GM23338 (cell line): Measurements from ENCODE around the gene ZDHHC8. TPM values are rescaled to one million over a fixed set of nuclear protein-coding genes. Genes with fewer than 3 reads are reported as not detected.

Experiments
- ATAC-seq: fragments of 200-7000 bp; cut with Tn5 transposase; 3 replicates; pipeline ENCODE4 v1.9.1; 2020
- DNase-seq: peaks from one replicate; pipeline ENCODE4 v3.0.0-alpha.2; 2015; ENCODE audit warnings: low spot score
- H2AFZ ChIP-seq: fragments of 200-600 bp; sonication (generic); 2 replicates; pipeline ENCODE4 v1.8.0; 2016; ENCODE audit warnings: antibody characterized with exemption, mild to moderate bottlenecking, moderate library complexity
- H3F3A ChIP-seq: fragments of 200-600 bp; sonication (generic); replicated peaks from 2 replicates; pipeline ENCODE4 v1.8.0; 2017; ENCODE audit warnings: antibody characterized with exemption, mixed run types, low read depth
- H3K27ac ChIP-seq: fragments of 200-600 bp; sonication (generic); 2 replicates; pipeline ENCODE4 v1.6.1; 2016; ENCODE audit warnings: low read depth
- H3K27me3 ChIP-seq: fragments of 200-600 bp; sonication (generic); 2 replicates; pipeline ENCODE4 v1.8.0; 2016; ENCODE audit warnings: mild to moderate bottlenecking, mixed run types, moderate library complexity; ENCODE audit not compliant: insufficient read depth
- H3K36me3 ChIP-seq: fragments of 200-600 bp; sonication (generic); 2 replicates; pipeline ENCODE4 v1.8.0; 2016; ENCODE audit warnings: mild to moderate bottlenecking; ENCODE audit not compliant: insufficient read depth
- H3K4me1 ChIP-seq: fragments of 200-600 bp; sonication (generic); 2 replicates; pipeline ENCODE4 v1.8.0; 2016; ENCODE audit warnings: mild to moderate bottlenecking, moderate library complexity; ENCODE audit not compliant: insufficient read depth
- H3K4me2 ChIP-seq: fragments of 200-600 bp; sonication (generic); 2 replicates; pipeline ENCODE4 v1.7.1; 2017; ENCODE audit warnings: mixed run types
- H3K4me3 ChIP-seq: fragments of 200-600 bp; sonication (generic); 2 replicates; pipeline ENCODE4 v1.6.1; 2016; ENCODE audit warnings: mixed run types
- H3K79me2 ChIP-seq: fragments of 200-600 bp; sonication (generic); replicated peaks from 2 replicates; pipeline ENCODE4 v1.8.0; 2017; ENCODE audit warnings: mild to moderate bottlenecking; ENCODE audit not compliant: insufficient read depth
- H3K9me2 ChIP-seq: fragments of 200-600 bp; sonication (generic); 2 replicates; pipeline ENCODE4 v1.8.0; 2017; ENCODE audit not compliant: insufficient read depth
- H4K20me1 ChIP-seq: fragments of 200-600 bp; sonication (generic); replicated peaks from 2 replicates; pipeline ENCODE4 v1.8.0; 2017; ENCODE audit warnings: mild to moderate bottlenecking; ENCODE audit not compliant: insufficient read depth
- H3K27ac Mint-ChIP-seq: 2 replicates; pipeline ENCODE4 v1.8.0; 2020; ENCODE audit warnings: inconsistent platforms, mild to moderate bottlenecking, moderate library complexity, mixed read lengths
- H3K27me3 Mint-ChIP-seq: 3 replicates; pipeline ENCODE4 v1.8.0; 2022; ENCODE audit warnings: low read depth, mild to moderate bottlenecking, moderate library complexity, mixed read lengths, inconsistent platforms; ENCODE audit not compliant: insufficient read depth, poor library complexity
- H3K36me3 Mint-ChIP-seq: 3 replicates; pipeline ENCODE4 v1.8.0; 2021; ENCODE audit warnings: low read depth, mild to moderate bottlenecking, inconsistent platforms, moderate library complexity, mixed read lengths
- H3K4me1 Mint-ChIP-seq: 3 replicates; pipeline ENCODE4 v1.8.0; 2020; ENCODE audit warnings: mild to moderate bottlenecking, inconsistent platforms, mixed read lengths
- H3K4me3 Mint-ChIP-seq: 3 replicates; pipeline ENCODE4 v1.8.0; 2021; ENCODE audit warnings: moderate library complexity, mild to moderate bottlenecking, inconsistent platforms, mixed read lengths
- H3K9me3 Mint-ChIP-seq: 3 replicates; pipeline ENCODE4 v1.8.0; 2020; ENCODE audit warnings: moderate library complexity, mild to moderate bottlenecking, inconsistent platforms, mixed read lengths
- CTCF ChIP-seq, 2 experiments: fragments of 200-600 bp in 1 of 2; sonication (generic) in 1 of 2; conservative IDR thresholded peaks; 2 replicates each; pipeline versions ENCODE4 v1.5.1 to v1.6.1; 2016 to 2017; ENCODE audit warnings: antibody characterized with exemption in 2 of 2, low read depth in 2 of 2, mild to moderate bottlenecking in 2 of 2, moderate library complexity in 1 of 2
- EZH2 ChIP-seq: fragments of 200-600 bp; sonication (generic); IDR thresholded peaks from one replicate; pipeline ENCODE4 v1.8.0; 2017; ENCODE audit warnings: antibody characterized with exemption, mild to moderate bottlenecking, low read depth; ENCODE audit not compliant: unreplicated experiment
- EZH2phosphoT487 ChIP-seq: fragments of 200-600 bp; sonication (generic); IDR thresholded peaks from one replicate; pipeline ENCODE4 v1.8.1; 2018; ENCODE audit warnings: antibody characterized with exemption; ENCODE audit not compliant: unreplicated experiment
- JUNB ChIP-seq: IDR thresholded peaks from one replicate; pipeline ENCODE4 v1.6.1; 2016; ENCODE audit warnings: antibody characterized with exemption; ENCODE audit not compliant: unreplicated experiment
- NANOG ChIP-seq: IDR thresholded peaks from 2 replicates; pipeline ENCODE4 v1.6.1; 2016; ENCODE audit warnings: antibody characterized with exemption, borderline replicate concordance
- POLR2AphosphoS5 ChIP-seq: IDR thresholded peaks from 2 replicates; pipeline ENCODE4 v1.6.1; 2016; ENCODE audit warnings: antibody characterized with exemption, low read depth
- REST ChIP-seq: IDR thresholded peaks from one replicate; pipeline ENCODE4 v1.6.1; 2018; ENCODE audit warnings: antibody characterized with exemption; ENCODE audit not compliant: unreplicated experiment
- STAT1 ChIP-seq: IDR thresholded peaks from one replicate; pipeline ENCODE4 v1.6.1; 2016; ENCODE audit warnings: antibody characterized with exemption; ENCODE audit not compliant: unreplicated experiment
- ZNF114 ChIP-seq: fragments of 250-450 bp; sonication (Bioruptor Pico); IDR thresholded peaks from 2 replicates; pipeline ENCODE4 v1.5.0; 2020; ENCODE audit warnings: mild to moderate bottlenecking, moderate library complexity
- polyA plus RNA-seq: library from polyadenylated mRNA; unstranded; fragments of >200 nt; fragmentation: Nextera tagmentation; extraction: Ambion mirVana; gene quantifications from 2 replicates; pipeline ENCODE4 v1.2.1, GENCODE V29; 2016
- total RNA-seq: library from RNA; depleted of rRNA; stranded (reverse); fragments of >200 nt; shearing (Covaris generic); gene quantifications from 2 replicates; pipeline ENCODE4 v1.2.3, GENCODE V29; 2014
- TF ChIP-seq, protein P1 (sequence below): IDR thresholded peaks from 2 replicates; pipeline ENCODE4 v1.6.1; 2016; ENCODE audit warnings: antibody characterized with exemption
- TF ChIP-seq, protein P2 (sequence below): fragments of 250-450 bp; sonication (Bioruptor Pico); IDR thresholded peaks from 2 replicates; pipeline ENCODE4 v1.5.0; 2020; ENCODE audit warnings: mild to moderate bottlenecking, moderate library complexity

Gene ZDHHC8
- total and polyA plus RNA-seq, 2 experiments from 2014 or later, result 13.7 to 47.6 TPM

- no peak overlapping the region for H3K4me3 Mint-ChIP-seq
Measured at GRCh38 chr22:20129747-20130014, 1.9 kb upstream of the ZDHHC8 start.

More at GRCh38 chr22:20129747-20130014, 1.9 kb upstream of the ZDHHC8 start:
- Histone ChIP-seq H3K4me3 (no peak overlapping the region), H3K79me2 (peaks cover 17% of the 10 kb centered on the region), H3F3A (peaks cover 44% of the 10 kb centered on the region), H3K4me2 (no peak overlapping the region), H2AFZ (no peak overlapping the region), H3K4me1 (no peaks in the 10 kb centered on the region; the same call in 1 of the 2 replicates), H3K36me3 (peaks cover 13% of the 10 kb centered on the region; the same call in 1 of the 2 replicates), H3K9me2 (no peaks in the 10 kb centered on the region), H3K27me3 (no peaks in the 10 kb centered on the region), H4K20me1 (peaks cover 8% of the 10 kb centered on the region), H3K27ac (no peak overlapping the region)
- Mint-ChIP-seq H3K9me3 (no peaks in the 10 kb centered on the region), H3K27me3 (peaks cover 17% of the 10 kb centered on the region), H3K4me1 (peaks cover 2% of the 10 kb centered on the region; the same call in 1 of the 3 replicates), H3K27ac (no peak overlapping the region), H3K36me3 (peaks cover 38% of the 10 kb centered on the region)
- DNase-seq (no peak), ATAC-seq (no peak)
- no peak for TF ChIP-seq EZH2phosphoT487
- TF ChIP-seq POLR2AphosphoS5, result no peak
- TF ChIP-seq EZH2, result no peak
- no peak for TF ChIP-seq CTCF (conservative IDR thresholded peaks at IDR 0.05; ENCODE audit: low read depth in 2 of 2)
- TF ChIP-seq, protein P1, sequence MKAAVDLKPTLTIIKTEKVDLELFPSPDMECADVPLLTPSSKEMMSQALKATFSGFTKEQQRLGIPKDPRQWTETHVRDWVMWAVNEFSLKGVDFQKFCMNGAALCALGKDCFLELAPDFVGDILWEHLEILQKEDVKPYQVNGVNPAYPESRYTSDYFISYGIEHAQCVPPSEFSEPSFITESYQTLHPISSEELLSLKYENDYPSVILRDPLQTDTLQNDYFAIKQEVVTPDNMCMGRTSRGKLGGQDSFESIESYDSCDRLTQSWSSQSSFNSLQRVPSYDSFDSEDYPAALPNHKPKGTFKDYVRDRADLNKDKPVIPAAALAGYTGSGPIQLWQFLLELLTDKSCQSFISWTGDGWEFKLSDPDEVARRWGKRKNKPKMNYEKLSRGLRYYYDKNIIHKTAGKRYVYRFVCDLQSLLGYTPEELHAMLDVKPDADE, result no peak
- TF ChIP-seq REST, result no peak
- TF ChIP-seq ZNF114 (CRISPR knock-in tag), result no peak
- no peak for TF ChIP-seq NANOG
- TF ChIP-seq, protein P2, sequence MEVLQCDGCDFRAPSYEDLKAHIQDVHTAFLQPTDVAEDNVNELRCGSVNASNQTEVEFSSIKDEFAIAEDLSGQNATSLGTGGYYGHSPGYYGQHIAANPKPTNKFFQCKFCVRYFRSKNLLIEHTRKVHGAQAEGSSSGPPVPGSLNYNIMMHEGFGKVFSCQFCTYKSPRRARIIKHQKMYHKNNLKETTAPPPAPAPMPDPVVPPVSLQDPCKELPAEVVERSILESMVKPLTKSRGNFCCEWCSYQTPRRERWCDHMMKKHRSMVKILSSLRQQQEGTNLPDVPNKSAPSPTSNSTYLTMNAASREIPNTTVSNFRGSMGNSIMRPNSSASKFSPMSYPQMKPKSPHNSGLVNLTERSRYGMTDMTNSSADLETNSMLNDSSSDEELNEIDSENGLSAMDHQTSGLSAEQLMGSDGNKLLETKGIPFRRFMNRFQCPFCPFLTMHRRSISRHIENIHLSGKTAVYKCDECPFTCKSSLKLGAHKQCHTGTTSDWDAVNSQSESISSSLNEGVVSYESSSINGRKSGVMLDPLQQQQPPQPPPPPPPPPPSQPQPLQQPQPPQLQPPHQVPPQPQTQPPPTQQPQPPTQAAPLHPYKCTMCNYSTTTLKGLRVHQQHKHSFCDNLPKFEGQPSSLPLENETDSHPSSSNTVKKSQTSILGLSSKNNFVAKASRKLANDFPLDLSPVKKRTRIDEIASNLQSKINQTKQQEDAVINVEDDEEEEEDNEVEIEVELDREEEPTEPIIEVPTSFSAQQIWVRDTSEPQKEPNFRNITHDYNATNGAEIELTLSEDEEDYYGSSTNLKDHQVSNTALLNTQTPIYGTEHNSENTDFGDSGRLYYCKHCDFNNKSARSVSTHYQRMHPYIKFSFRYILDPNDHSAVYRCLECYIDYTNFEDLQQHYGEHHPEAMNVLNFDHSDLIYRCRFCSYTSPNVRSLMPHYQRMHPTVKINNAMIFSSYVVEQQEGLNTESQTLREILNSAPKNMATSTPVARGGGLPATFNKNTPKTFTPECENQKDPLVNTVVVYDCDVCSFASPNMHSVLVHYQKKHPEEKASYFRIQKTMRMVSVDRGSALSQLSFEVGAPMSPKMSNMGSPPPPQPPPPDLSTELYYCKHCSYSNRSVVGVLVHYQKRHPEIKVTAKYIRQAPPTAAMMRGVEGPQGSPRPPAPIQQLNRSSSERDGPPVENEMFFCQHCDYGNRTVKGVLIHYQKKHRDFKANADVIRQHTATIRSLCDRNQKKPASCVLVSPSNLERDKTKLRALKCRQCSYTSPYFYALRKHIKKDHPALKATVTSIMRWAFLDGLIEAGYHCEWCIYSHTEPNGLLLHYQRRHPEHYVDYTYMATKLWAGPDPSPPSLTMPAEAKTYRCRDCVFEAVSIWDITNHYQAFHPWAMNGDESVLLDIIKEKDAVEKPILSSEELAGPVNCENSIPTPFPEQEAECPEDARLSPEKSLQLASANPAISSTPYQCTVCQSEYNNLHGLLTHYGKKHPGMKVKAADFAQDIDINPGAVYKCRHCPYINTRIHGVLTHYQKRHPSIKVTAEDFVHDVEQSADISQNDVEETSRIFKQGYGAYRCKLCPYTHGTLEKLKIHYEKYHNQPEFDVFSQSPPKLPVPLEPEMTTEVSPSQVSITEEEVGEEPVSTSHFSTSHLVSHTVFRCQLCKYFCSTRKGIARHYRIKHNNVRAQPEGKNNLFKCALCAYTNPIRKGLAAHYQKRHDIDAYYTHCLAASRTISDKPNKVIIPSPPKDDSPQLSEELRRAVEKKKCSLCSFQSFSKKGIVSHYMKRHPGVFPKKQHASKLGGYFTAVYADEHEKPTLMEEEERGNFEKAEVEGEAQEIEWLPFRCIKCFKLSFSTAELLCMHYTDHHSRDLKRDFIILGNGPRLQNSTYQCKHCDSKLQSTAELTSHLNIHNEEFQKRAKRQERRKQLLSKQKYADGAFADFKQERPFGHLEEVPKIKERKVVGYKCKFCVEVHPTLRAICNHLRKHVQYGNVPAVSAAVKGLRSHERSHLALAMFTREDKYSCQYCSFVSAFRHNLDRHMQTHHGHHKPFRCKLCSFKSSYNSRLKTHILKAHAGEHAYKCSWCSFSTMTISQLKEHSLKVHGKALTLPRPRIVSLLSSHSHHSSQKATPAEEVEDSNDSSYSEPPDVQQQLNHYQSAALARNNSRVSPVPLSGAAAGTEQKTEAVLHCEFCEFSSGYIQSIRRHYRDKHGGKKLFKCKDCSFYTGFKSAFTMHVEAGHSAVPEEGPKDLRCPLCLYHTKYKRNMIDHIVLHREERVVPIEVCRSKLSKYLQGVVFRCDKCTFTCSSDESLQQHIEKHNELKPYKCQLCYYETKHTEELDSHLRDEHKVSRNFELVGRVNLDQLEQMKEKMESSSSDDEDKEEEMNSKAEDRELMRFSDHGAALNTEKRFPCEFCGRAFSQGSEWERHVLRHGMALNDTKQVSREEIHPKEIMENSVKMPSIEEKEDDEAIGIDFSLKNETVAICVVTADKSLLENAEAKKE (CRISPR knock-in tag), result no peak
- no peak for TF ChIP-seq JUNB
- TF ChIP-seq STAT1, result no peak
